SK-MEL-5 (cell line): Measurements from ENCODE around the gene PIERCE2. TPM values are rescaled to one million over a fixed set of nuclear protein-coding genes. Genes with fewer than 3 reads are reported as not detected.
"Not testable (repeated sequence)": the region's sequence is repeated elsewhere in the genome, so short reads cannot be mapped to it uniquely, and the experiment has no call there.

Experiments used
- DNase-seq: peaks from one replicate; pipeline ENCODE4 v3.0.0-alpha.2; 2016; ENCODE audit warnings: low read depth, low spot score
- in situ Hi-C: cut with HindIII; loops from 2 replicates; pipeline ENCODE4 v1.10.0; 2016; ENCODE audit warnings: low sequenced_read_pairs, high pct_unique_total_duplicates, low pct_unique_long_range_greater_than_20kb
- polyA plus RNA-seq, 2 experiments: library from polyadenylated mRNA; depleted of rRNA; stranded (reverse); fragments of >200 nt; gene quantifications; 2 replicates each; pipeline ENCODE4 v1.2.3, GENCODE V29; 2015
- total RNA-seq: library from RNA; depleted of rRNA; stranded (reverse); fragments of >200 nt; shearing (Covaris generic); gene quantifications from 2 replicates; pipeline ENCODE4 v1.2.3, GENCODE V29; 2014; rRNA removed

Gene PIERCE2
- total RNA-seq = 3.9 and 4.1 TPM in 2 replicates
- 2.2 and 3.6 TPM in 2 replicates for polyA plus RNA-seq (2015; cell fraction: cytosol; rRNA removed)
- 1.7 TPM in 1 of 2 replicates, not detected in the other for polyA plus RNA-seq (2015; cell fraction: nucleus; rRNA removed)

GRCh38 chr15:55408012-55408928 is at the start of gene PIERCE2, which contains the start of gene CCPG1:
TSS of gene PIERCE2 (plus strand) at chr15:55408495. CDS start at chr15:55408769, 274 bp downstream.
TSS of gene CCPG1 (minus strand) at chr15:55408359. CDS start at chr15:55389424, 18,935 bp downstream.
- peak; percentile 91 for DNase-seq
- in situ Hi-C loops = no loop called here

DNA sequence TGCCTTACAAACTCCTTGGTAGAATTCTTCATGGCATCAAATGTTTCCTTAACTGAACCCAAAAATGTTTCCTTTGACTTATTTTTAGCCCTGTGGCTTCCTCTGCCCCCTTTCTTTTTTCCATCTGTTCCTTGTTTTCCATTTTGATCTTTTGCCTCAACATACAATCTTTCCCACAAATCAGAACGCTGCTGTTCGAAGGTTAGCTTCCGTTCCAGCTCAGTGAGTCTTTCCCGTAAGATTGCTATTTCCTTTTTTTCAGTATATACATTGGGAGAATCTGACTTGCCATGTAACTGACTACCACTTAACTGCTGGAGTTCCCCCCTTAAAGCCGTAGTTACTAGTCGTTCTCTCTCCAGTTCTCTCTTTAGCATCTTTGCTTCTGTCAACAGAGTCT is 48.0 kb upstream of the PIERCE2 start:
- DNase-seq = no peak
- in situ Hi-C loops = no loop called here

- in situ Hi-C loops = no loop called here
- DNase-seq = no peak
These were observed 47.2 kb upstream of the PIERCE2 start for GRCh38 chr15:55361048-55361447.

DNA sequence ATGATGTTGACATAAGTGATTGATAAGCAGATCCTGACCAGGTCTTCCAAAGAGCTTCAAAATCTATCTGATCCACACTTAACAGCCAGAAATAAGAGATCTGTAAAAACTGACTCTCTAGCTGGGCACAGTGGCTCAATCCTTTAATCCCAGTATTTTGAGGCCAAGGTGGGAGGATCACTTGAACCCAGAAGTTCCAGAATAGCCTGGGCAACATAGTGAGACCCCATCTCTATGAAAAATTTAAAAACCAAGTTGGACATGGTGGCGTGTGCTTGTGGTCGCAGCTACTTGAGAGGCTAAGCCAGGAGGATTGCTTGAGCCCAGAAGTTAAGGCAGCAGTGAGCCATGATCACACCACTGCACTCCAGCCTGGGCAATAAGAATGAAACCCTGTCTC is 45.7 kb upstream of the PIERCE2 start:
- in situ Hi-C loops = no loop called here
- no peak for DNase-seq

- DNase-seq = no peak
- in situ Hi-C loops = no loop called here
These were observed 41.3 kb upstream of the PIERCE2 start for GRCh38 chr15:55366981-55367380.

- DNase-seq = no peak
- in situ Hi-C loops = no loop called here
These were observed 35.4 kb upstream of the PIERCE2 start for GRCh38 chr15:55372701-55373440.

DNA sequence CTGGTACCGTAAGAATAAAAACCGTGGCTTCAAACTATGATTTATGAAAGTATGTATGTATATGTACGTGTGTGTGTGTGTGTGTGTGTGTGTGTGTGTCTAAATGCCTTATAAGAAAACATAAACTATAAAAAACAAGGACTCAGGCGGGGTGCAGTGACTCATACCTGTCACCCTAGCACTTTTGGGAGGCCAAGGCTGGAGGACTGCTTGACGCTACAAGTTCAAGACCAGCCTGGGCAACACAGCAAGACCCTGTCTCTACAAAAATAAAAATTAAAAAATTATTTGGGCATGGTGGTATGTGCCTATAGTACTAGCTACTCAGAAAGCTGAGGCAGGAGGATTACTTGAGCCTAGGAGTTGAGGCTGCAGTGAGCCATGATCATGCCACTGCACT is 29.2 kb upstream of the PIERCE2 start:
- DNase-seq = no peak
- in situ Hi-C loops = no loop called here

- DNase-seq = no peak
- in situ Hi-C loops = no loop called here
These were observed 26.7 kb upstream of the PIERCE2 start for GRCh38 chr15:55381595-55381994.

GRCh38 chr15:55383687-55384086 is 24.6 kb upstream of the PIERCE2 start:
- in situ Hi-C loops = no loop called here
- DNase-seq = no peak

GRCh38 chr15:55387027-55387426 is 21.3 kb upstream of the PIERCE2 start:
- in situ Hi-C loops = no loop called here
- DNase-seq = no peak

DNA sequence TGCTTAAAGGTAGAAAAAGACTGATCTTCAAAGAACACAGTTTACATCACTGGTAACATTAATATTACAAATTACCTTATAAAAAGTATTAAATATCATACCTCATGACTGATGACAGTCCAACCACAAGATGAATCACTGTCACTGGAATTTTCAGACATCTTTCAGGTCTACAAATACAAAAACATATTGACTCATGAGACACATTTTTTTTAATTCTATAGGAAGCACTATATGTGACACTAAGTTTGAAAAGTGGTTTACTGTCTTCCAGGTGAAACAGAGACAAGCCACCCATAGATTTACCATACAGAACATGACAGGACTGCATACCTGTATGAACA is 19.1 kb upstream of the PIERCE2 start:
- in situ Hi-C loops = no loop called here
- no peak for DNase-seq

- DNase-seq = no peak
- in situ Hi-C loops = no loop called here
These were observed 13.6 kb upstream of the PIERCE2 start for GRCh38 chr15:55394694-55395093.

DNA sequence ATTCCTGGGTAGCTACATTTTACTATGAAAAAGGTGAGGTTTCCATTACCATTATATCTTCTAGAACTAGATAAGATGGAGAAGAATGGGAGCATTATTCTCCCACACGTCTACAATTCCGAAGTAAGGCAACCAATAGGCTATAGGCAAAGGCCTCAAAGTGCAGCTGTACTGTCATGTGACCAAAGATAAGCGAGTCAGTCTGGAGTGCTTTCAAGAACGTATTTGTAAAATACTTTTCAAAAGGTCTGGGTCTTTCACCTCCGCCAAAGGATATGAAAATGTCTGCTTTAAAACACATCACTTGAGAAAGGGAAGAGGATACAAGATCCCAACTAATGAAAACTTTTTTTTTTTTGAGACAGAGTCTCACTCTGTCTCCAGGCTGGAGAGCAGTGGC is 10.1 kb upstream of the PIERCE2 start:
- no peak for DNase-seq
- in situ Hi-C loops = no loop called here

DNA sequence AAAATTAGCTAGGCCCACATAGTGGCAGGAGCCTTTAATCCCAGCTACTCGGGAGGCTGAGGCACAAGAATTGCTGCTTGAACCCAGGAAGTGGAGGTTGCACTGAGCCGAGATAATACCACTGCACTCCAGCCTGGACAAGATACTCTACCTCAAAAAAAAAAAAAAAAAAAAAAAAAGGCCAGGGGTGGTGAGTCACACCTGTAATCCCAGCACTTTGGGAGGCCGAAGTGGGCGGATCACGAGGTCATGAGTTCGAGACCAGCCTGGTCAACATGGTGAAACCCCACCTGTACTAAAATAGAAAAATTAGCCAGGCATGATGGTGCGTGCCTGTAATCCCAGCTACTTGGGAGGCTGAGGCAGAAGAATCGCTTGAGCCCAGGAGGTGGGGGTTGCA is 8.2 kb upstream of the PIERCE2 start:
- in situ Hi-C loops, DNase-seq: not testable (repeated sequence)

GRCh38 chr15:55401786-55402246 is 6.5 kb upstream of the PIERCE2 start:
- in situ Hi-C loops = no loop called here
- no peak for DNase-seq

DNA sequence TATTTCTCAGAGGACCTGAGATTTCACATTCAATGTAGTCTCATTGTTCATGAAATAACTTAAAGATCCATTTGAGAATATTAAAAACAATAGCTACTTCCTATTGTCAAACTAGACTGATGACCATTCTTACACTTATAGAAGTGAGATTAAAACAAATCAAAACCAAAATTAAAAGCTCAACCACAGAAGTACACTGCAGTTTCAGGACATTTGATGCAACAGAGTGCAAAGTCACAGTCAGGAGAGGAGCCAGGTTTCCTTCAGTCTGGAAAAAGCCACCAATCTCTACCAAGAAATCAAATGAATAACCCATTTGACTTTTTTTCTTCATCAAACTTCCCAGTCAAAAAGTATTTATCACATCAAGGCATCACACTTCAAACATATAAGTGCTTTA is 5.6 kb upstream of the PIERCE2 start:
- no peak for DNase-seq
- in situ Hi-C loops = no loop called here

DNA sequence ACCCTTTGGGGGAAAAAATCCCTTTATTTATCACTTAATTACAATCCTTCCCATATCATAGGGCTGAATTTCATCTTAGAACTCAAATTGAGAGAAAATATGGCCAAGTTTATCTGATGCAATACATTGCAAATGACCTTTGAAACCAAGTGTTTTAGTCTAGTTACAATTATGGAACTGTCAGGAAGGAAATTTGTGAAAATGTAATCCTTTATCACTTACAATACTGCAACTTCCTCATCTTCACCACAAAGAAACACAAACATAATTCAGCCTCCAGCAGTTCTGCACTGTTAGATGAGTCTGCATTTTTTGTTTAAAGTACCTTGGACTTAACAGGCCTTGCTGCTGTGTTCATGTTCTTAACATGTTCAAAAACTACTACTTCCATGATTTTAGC is 4.8 kb upstream of the PIERCE2 start:
- peak; percentile 47 for DNase-seq
- in situ Hi-C loops = no loop called here

GRCh38 chr15:55407498-55408011 is 740 bp upstream of the PIERCE2 start:
- in situ Hi-C loops = no loop called here

More at GRCh38 chr15:55407498-55408011, 740 bp upstream of the PIERCE2 start:
- peak; percentile 69 for DNase-seq
